Muscle layer of duodenum (tissue), 2 donors: ENCODE measurements around the gene MMEL1.

ENCODE experiments used
- H3K27ac ChIP-seq: one replicate; pipeline ENCODE4 v1.7.0; 2013; ENCODE audit warnings: mild to moderate bottlenecking, low read length
- H3K27me3 ChIP-seq: one replicate; pipeline ENCODE4 v1.7.0; 2013; ENCODE audit warnings: low read depth, mild to moderate bottlenecking, control low read depth, low read length
- H3K36me3 ChIP-seq, 2 donors: one replicate each; pipeline ENCODE4 v1.7.0; 2013; ENCODE audit warnings: low read length in 2 of 2, control low read depth in 1 of 2, mild to moderate bottlenecking in 1 of 2; ENCODE audit not compliant: insufficient read depth in 2 of 2, control insufficient read depth in 1 of 2
- H3K4me1 ChIP-seq, 2 donors: one replicate each; pipeline ENCODE4 v1.7.0; 2013; ENCODE audit warnings: low read length in 2 of 2, mild to moderate bottlenecking in 2 of 2, control low read depth in 1 of 2, moderate library complexity in 1 of 2; ENCODE audit not compliant: insufficient read depth in 2 of 2, control insufficient read depth in 1 of 2
- H3K4me3 ChIP-seq, 2 donors: one replicate each; pipeline ENCODE4 v1.7.0; 2013; ENCODE audit warnings: low read length in 2 of 2, low read depth in 1 of 2, mild to moderate bottlenecking in 1 of 2
- H3K9me3 ChIP-seq, 2 donors: one replicate each; pipeline ENCODE4 v1.7.0; 2013; ENCODE audit warnings: low read length in 2 of 2, control low read depth in 1 of 2, mild to moderate bottlenecking in 1 of 2; ENCODE audit not compliant: control insufficient read depth in 1 of 2
- donor health status: healthy.

MMEL1 gene

DNA sequence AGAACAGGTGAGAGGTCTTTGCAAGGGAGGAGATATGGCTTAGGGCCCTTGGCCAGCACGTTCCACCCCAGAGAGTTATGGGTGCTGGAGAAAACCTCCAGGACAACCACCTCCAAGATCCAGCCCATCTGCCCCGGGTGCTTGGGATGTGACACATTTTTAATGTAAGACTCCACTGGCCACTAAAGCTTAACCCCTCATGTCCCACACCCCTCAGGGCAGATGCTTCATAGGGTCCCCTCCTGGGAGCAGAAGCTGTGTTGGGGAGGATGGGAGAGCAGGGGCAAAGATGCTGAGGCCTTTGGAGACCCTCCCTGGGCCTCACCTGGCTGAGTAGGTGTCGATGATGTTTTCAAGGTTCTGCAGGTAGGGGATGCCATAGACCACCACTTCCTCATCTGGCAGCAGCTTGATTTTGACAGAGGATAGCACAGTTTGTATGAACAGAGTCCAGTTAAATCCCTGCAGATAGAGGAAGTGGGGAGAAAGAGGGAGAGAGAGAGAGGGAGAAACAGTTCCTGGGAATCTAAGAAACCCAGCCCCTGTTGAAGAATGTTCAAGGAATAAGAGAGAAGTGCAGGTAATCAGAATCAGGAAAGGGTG lies 34.4 kb downstream of the MMEL1 start:
- Histone ChIP-seq H3K27me3 (no peaks in the 10 kb centered on the region), H3K9me3 (peaks cover 0 to 17% of the 10 kb centered on the region in 2 donors), H3K4me1 (peaks cover 0 to 6% of the 10 kb centered on the region in 2 donors), H3K27ac (no peak overlapping the region), H3K4me3 (no peak overlapping the region), H3K36me3 (no peaks in the 10 kb centered on the region)

DNA sequence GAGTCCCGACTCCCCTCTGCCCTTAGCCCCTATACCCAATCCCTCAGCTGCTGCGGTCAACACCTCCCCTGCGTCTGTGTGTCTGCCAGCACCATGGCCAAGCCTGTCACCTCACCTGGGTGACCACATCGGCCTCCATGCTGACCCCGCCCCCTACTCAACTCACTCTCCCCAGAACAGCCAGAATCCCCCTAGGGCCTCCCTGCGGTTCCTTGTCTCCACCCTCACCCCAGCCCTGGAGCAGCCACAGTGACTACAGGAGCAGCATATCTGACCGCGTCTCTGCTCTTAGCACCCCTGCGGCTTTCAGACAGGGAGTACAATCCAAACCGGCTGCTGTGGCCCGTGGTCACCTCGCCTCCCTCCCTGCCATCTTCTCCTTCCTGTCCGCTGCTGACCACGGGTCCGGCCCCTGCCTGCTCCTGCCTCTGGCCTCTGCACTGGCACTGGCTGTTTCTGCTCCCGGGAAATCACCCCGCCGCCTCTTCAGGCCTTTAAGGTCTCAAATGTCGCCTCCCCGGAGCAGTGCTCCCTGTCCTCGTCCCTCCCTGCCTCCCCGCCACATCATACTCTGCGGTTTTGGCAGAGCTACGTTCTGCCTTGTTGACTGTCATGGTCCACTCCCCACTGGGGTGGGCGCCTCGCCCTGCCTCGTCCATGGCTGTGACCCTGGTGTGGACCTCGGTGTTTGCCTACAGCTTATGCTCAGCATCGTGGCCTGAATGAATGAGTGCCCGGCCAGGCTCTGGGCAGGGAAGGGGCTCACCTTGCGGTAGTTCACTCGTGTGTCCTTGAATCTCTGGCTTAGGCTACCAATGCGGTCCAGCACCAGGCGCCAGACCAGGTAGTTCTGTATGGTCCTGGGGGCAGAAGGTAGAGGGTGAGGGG lies 35.1 kb downstream of the MMEL1 start:
- H3K27ac ChIP-seq, result no peak overlapping the region
- no peak overlapping the region for H3K4me3 ChIP-seq
- no peaks in the 10 kb centered on the region for H3K36me3 ChIP-seq
- no peaks in the 10 kb centered on the region for H3K27me3 ChIP-seq
- peaks cover 0 to 17% of the 10 kb centered on the region in 2 donors for H3K9me3 ChIP-seq
- H3K4me1 ChIP-seq, result peaks cover 0 to 6% of the 10 kb centered on the region in 2 donors

DNA sequence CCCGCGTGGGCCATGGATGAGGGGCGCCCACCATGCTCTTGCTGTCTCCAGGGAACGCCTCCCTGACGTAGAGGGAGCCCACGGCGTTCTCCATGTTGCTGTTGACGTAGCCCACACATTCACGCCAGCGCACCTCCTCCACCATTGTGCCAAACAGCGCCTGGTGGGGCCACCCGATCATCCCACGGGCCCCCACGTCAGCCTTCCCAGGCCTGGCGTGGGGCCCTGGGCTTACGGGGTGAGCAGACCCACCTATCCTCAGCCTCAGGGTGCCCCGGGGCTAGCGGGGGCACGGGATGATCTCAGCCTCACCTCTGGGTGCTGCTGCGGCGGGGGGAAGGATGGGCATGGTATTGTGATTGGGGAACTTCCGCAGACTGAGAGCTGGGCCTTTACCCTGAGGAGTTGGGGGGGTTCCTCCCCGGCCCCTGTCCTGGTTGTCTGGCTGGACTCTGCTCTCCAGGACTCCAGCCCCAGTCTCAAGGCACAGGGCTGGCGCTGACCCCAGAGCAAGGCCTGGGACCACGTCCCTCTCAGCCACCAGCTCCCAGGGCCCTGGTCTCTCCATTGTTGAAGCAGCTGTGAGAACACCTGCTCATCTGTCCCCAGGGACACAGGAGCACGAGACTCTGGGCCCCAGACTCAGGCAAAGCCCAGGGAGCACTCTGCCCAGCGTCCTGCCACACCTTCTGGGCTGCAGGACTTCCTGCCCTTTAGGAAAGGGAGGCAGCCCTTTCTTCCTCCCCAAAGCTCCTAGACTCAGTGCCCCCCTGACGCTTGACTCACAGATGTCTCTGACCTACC lies 36.1 kb downstream of the MMEL1 start:
- Histone ChIP-seq H3K9me3 (peaks cover 0 to 17% of the 10 kb centered on the region in 2 donors), H3K27ac (no peak overlapping the region), H3K4me3 (no peak overlapping the region), H3K4me1 (peaks cover 0 to 6% of the 10 kb centered on the region in 2 donors), H3K36me3 (no peaks in the 10 kb centered on the region), H3K27me3 (no peaks in the 10 kb centered on the region)

DNA sequence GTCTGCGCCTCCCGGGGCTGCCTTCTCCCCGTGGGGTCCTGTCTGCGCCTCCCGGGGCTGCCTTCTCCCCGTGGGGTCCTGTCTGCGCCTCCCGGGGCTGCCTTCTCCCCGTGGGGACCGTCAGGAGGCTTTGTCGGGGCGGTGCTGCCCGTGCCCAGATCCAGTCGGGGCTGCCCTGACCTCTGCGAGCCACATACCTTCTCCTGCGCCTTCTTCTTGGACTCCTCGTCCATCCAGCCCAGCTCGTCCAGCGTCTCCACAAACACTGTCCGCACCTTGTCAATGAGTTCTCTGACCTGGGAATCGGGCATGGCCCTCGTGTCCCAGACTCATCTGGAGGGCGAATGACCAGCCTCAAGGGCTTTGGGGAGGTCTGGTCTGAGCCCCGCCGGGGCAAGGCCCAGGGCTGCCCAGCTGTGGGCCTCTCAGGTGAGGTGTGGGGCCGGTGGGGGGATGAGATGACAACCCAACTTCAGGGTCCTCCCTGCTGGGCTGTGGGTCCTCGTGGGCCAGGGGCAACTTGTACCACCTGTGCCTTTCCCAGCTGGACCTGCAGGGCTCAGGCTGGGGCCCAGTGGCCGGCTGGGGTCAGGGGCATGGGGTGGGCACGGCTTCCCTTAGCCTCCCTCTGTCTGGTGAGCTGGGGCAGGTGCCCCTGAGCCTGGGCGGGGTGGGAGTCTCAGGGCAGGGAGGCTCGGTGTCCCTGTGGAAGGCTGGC lies 36.8 kb downstream of the MMEL1 start:
- Histone ChIP-seq H3K9me3 (peaks cover 0 to 17% of the 10 kb centered on the region in 2 donors), H3K36me3 (no peaks in the 10 kb centered on the region), H3K27ac (no peak overlapping the region), H3K4me1 (peaks cover 0 to 6% of the 10 kb centered on the region in 2 donors), H3K4me3 (no peak overlapping the region), H3K27me3 (no peaks in the 10 kb centered on the region)

DNA sequence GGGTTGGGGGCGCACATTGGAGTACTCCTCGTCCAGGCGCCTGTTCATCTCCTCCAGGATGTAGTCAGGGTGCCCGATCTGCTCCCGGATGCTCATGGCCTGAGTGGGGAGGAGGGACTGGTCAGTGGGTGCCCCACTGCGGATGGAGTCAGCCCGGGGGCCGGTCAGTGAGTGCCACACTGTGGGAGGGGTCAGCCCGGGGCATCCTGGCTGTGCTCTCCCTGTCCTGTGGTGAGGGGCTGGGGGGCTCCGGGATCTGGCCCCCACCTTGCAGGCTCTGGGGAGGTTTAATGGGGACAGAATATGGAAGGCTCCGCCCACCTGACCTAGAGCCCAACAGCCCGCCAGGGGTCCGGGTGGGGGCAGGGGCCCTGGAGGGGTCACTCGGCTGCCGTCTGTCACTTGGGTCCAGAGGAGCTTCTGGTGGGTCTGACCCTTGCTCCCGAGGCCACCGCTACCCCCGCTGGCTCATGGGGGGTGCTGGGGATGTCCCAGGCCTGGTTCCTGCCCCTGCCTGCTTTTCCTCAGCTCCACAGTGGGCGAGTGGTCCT lies 37.5 kb downstream of the MMEL1 start:
- H3K9me3 ChIP-seq, result peaks cover 0 to 15% of the 10 kb centered on the region in 2 donors
- no peaks in the 10 kb centered on the region for H3K27me3 ChIP-seq
- H3K27ac ChIP-seq, result no peak overlapping the region
- peaks cover 0 to 6% of the 10 kb centered on the region in 2 donors for H3K4me1 ChIP-seq
- H3K4me3 ChIP-seq, result no peak overlapping the region
- no peaks in the 10 kb centered on the region for H3K36me3 ChIP-seq

DNA sequence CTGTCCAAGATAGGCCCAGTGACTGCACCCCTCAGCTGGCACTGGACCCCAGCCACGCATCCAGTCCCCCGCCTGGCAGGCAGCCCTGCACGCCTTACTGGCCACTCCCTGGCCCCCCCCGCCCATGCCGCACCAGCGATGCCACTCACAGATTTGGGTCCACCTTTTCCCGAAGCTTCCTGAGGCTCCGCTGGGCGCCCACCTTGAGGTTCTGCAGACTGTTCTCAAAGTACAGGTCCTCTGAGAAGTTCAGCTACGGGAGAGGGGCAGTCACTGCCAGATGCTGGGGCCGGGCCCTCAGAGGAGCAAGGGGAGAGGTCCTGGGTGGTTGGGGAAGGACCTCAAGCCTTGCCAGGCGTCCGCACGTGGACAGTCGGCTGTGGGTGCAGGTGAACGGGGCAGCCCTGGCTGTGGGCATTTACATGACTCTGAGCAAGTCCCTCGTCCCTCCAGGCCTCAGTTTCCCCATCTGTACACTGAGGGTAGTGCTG lies 38.1 kb downstream of the MMEL1 start:
- Histone ChIP-seq H3K4me1 (peaks cover 0 to 6% of the 10 kb centered on the region in 2 donors), H3K9me3 (peaks cover 0 to 11% of the 10 kb centered on the region in 2 donors), H3K27me3 (no peaks in the 10 kb centered on the region), H3K27ac (no peak overlapping the region), H3K4me3 (no peak overlapping the region), H3K36me3 (peaks cover 0 to 1% of the 10 kb centered on the region in 2 donors)

DNA sequence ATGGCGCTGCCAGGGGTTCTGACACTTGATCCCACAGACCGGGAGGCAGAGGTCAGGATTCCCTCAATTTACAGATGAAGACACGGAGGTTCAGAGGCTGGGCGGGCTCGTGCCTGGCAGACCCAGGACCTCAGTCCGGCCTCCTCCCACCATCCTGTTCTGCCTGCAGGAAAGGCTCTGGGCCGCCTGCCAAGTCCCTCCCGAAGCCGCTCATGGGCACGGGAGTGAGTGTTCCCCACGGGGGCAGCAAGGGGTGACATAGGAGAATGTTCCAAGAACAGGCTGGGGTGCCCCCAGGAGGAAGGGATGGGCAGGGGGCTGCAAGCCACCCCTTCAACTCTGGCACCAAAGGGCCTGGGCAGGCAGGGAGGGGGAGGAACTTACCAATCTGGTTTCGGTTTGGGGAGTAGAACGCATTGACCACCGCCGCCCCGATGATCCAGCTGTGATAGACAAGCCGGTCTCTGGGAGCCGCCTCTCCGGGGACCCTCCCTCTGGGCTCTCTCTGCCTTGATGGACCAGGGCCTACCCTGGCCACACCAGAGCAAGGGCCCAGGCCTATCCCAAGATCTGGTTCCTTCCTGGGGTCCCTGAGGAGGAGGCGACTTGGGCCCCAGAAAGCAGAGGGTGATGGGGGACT lies 38.7 kb downstream of the MMEL1 start:
- peak overlapping the region in 1 of 2 donors; percentile 41 for H3K4me3 ChIP-seq
- H3K9me3 ChIP-seq, result peaks cover 0 to 11% of the 10 kb centered on the region in 2 donors
- peaks cover 0 to 6% of the 10 kb centered on the region in 2 donors for H3K4me1 ChIP-seq
- H3K27me3 ChIP-seq, result no peaks in the 10 kb centered on the region
- H3K36me3 ChIP-seq, result peaks cover 0 to 7% of the 10 kb centered on the region in 2 donors
- H3K27ac ChIP-seq, result no peak overlapping the region

DNA sequence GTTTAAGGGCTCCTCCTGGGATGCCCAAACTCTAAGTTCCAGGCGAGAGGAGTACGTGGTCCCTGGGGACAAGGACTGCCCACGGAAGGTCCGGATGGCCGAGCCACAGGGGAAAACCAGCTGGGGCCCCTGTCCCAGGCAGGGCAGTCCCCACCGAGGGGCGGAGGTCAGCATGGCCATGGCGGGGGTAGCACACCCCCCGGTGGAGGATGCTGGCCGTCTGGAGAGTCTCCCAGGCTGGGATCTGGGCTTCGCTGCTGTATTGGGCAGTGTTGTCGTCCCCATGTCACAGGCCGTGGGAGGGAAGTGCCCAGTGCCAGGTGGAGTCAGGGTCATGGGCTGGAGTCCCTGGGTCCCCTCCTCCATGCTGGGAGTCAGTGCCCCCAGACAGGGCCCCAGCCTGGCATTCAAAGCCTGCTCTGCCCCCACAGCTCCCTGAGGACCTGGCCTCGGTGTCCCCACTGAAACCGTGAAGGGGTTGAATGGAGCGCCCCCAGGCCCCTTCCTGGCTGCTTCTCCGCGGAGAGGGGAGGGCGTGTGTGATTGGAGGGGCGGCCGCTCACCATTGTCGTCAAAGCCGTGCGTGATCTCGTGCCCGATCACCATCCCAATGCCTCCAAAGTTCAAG lies 39.5 kb downstream of the MMEL1 start:
- Histone ChIP-seq H3K36me3 (peaks cover 0 to 10% of the 10 kb centered on the region in 2 donors), H3K27me3 (no peaks in the 10 kb centered on the region), H3K4me3 (no peak overlapping the region), H3K4me1 (peaks cover 0 to 6% of the 10 kb centered on the region in 2 donors), H3K27ac (no peak overlapping the region), H3K9me3 (peaks cover 0 to 4% of the 10 kb centered on the region in 2 donors)

DNA sequence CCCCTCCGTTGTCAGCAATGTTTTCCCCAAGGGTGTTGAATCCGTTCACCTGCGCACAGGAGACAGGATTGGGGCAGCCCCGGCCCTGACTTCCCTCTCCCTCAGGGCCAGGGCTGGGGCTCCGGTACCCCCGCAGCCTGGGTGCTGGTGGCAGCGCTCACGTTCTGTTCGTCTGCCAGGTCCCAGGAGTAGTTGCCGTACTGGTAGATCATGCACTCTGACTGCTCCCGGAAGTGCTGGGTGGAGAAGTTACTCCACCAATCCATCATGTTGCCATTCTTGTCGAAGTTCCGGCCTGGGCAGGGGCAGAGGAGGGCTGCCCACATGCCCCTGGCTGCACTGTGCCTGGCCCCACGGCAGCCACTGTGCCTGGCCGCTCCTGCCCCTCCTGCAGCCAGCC lies 40.1 kb downstream of the MMEL1 start:
- no peak overlapping the region for H3K27ac ChIP-seq
- no peaks in the 10 kb centered on the region for H3K9me3 ChIP-seq
- H3K36me3 ChIP-seq, result peaks cover 0 to 10% of the 10 kb centered on the region in 2 donors
- no peak overlapping the region for H3K4me3 ChIP-seq
- peaks cover 0 to 10% of the 10 kb centered on the region in 2 donors for H3K4me1 ChIP-seq
- H3K27me3 ChIP-seq, result no peaks in the 10 kb centered on the region
